HL-60 (cell line): ENCODE measurements around the gene NPAS4.
"Not testable (repeated sequence)": the region's sequence is repeated elsewhere in the genome, so short reads cannot be mapped to it uniquely, and the experiment has no call there.

Experiments
- GABPA ChIP-seq: IDR thresholded peaks from 2 replicates; pipeline ENCODE4 v1.6.1; 2012; ENCODE audit warnings: low read depth
- POLR2AphosphoS5 ChIP-seq: IDR thresholded peaks from 2 replicates; pipeline ENCODE4 v1.6.1; 2012; ENCODE audit warnings: low read depth
- TF ChIP-seq, protein P1 (sequence below): IDR thresholded peaks from one replicate; pipeline ENCODE4 v1.5.1; 2011; ENCODE audit warnings: low read length, control low read depth, inconsistent platforms; ENCODE audit not compliant: insufficient read depth
- TF ChIP-seq, protein P2 (sequence below): IDR thresholded peaks from 2 replicates; pipeline ENCODE4 v1.6.1; 2012; ENCODE audit warnings: low read depth; ENCODE audit not compliant: insufficient replicate concordance

DNA sequence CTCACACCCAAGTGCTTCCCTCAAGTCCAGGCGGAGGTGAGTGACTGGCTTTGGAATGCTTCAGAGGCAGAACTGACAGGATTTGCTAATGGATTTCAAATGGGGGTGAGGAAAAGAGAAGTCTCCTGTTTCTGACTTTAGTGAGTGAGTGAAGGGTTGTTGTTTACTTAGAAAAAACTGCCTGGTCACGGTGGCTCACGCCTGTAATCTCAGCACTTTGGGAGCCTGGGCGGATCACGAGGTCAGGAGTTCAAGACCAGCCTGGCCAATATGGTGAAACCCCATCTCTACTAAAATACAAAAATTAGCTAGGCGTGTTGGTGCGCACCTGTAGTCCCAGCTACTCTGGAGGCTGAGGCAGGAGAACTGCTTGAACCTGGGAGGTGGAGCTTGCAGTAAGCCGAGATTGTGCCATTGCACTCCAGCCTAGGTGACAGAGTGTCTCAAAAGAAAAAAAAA, 11.1 kb downstream of the NPAS4 start:
- TF ChIP-seq, protein P1, sequence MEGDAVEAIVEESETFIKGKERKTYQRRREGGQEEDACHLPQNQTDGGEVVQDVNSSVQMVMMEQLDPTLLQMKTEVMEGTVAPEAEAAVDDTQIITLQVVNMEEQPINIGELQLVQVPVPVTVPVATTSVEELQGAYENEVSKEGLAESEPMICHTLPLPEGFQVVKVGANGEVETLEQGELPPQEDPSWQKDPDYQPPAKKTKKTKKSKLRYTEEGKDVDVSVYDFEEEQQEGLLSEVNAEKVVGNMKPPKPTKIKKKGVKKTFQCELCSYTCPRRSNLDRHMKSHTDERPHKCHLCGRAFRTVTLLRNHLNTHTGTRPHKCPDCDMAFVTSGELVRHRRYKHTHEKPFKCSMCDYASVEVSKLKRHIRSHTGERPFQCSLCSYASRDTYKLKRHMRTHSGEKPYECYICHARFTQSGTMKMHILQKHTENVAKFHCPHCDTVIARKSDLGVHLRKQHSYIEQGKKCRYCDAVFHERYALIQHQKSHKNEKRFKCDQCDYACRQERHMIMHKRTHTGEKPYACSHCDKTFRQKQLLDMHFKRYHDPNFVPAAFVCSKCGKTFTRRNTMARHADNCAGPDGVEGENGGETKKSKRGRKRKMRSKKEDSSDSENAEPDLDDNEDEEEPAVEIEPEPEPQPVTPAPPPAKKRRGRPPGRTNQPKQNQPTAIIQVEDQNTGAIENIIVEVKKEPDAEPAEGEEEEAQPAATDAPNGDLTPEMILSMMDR = not testable (repeated sequence)
- TF ChIP-seq POLR2AphosphoS5, GABPA: not testable (repeated sequence)
- TF ChIP-seq, protein P2, sequence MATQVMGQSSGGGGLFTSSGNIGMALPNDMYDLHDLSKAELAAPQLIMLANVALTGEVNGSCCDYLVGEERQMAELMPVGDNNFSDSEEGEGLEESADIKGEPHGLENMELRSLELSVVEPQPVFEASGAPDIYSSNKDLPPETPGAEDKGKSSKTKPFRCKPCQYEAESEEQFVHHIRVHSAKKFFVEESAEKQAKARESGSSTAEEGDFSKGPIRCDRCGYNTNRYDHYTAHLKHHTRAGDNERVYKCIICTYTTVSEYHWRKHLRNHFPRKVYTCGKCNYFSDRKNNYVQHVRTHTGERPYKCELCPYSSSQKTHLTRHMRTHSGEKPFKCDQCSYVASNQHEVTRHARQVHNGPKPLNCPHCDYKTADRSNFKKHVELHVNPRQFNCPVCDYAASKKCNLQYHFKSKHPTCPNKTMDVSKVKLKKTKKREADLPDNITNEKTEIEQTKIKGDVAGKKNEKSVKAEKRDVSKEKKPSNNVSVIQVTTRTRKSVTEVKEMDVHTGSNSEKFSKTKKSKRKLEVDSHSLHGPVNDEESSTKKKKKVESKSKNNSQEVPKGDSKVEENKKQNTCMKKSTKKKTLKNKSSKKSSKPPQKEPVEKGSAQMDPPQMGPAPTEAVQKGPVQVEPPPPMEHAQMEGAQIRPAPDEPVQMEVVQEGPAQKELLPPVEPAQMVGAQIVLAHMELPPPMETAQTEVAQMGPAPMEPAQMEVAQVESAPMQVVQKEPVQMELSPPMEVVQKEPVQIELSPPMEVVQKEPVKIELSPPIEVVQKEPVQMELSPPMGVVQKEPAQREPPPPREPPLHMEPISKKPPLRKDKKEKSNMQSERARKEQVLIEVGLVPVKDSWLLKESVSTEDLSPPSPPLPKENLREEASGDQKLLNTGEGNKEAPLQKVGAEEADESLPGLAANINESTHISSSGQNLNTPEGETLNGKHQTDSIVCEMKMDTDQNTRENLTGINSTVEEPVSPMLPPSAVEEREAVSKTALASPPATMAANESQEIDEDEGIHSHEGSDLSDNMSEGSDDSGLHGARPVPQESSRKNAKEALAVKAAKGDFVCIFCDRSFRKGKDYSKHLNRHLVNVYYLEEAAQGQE = not testable (repeated sequence)
